HG02981 (cell line): ENCODE results near the gene TRIM28.
"Not testable (repeated sequence)": the region's sequence is repeated elsewhere in the genome, so short reads cannot be mapped to it uniquely, and the experiment has no call there.

Source experiments
- ATAC-seq: cut with Tn5 transposase; IDR thresholded peaks from one replicate; pipeline ENCODE4 v1.9.1; 2021; ENCODE audit warnings: mild to moderate bottlenecking, moderate library complexity; ENCODE audit not compliant: unreplicated experiment

Gene TRIM28

GRCh38 chr19:58543826-58544590, at the start of gene TRIM28:
Gene TRIM28, plus strand, starts transcription at chr19:58544064. Its CDS starts 694 bp downstream, at chr19:58544758.
- ATAC-seq: peak; percentile 78

- no peak for ATAC-seq
These were observed 46.2 kb upstream of the TRIM28 start for GRCh38 chr19:58497634-58498170.

- ATAC-seq: no peak
These were observed 45.4 kb upstream of the TRIM28 start for GRCh38 chr19:58498316-58499020.

GRCh38 chr19:58499021-58499927, 44.6 kb upstream of the TRIM28 start:
- peak; percentile 91 for ATAC-seq

GRCh38 chr19:58500242-58500641, 43.6 kb upstream of the TRIM28 start:
- ATAC-seq: no peak

- ATAC-seq: not testable (repeated sequence)
These were observed 36.2 kb upstream of the TRIM28 start for GRCh38 chr19:58507602-58508223.

- ATAC-seq: no peak
These were observed 34.2 kb upstream of the TRIM28 start for GRCh38 chr19:58509731-58510083.

GRCh38 chr19:58510084-58510862, 33.6 kb upstream of the TRIM28 start:
- ATAC-seq: no peak

- no peak for ATAC-seq
These were observed 32.3 kb upstream of the TRIM28 start, which contains the start of gene SLC27A5 for GRCh38 chr19:58511353-58512208. Gene SLC27A5, minus strand, starts transcription at chr19:58511992. Its CDS starts 37 bp downstream, at chr19:58511955.

GRCh38 chr19:58513213-58513693, 30.6 kb upstream of the TRIM28 start:
- ATAC-seq: no peak

- ATAC-seq: peak; percentile 72
These were observed 29.9 kb upstream of the TRIM28 start for GRCh38 chr19:58513694-58514563.

GRCh38 chr19:58514564-58515022, 29.3 kb upstream of the TRIM28 start:
- no peak for ATAC-seq

GRCh38 chr19:58515259-58515658, 28.6 kb upstream of the TRIM28 start:
- no peak for ATAC-seq

GRCh38 chr19:58516246-58516836, 27.5 kb upstream of the TRIM28 start:
- no peak for ATAC-seq

- no peak for ATAC-seq
These were observed 26.7 kb upstream of the TRIM28 start for GRCh38 chr19:58516964-58517833.
